MM.1S (cell line): Measurements from ENCODE around the gene CXCL11.

Experiments
- EZH2 ChIP-seq: fragments of 300-600 bp; sonication (generic); optimal IDR thresholded peaks from 2 replicates; pipeline ENCODE3; 2017; ENCODE audit warnings: low read depth, mild to moderate bottlenecking, antibody characterized with exemption, low read length, mixed read lengths
- TF ChIP-seq, protein P1 (sequence below): fragments of 300-600 bp; sonication (generic); IDR thresholded peaks from 2 replicates; pipeline ENCODE4 v1.5.1; 2016; ENCODE audit warnings: antibody characterized with exemption, low read length, mixed read lengths

DNA sequence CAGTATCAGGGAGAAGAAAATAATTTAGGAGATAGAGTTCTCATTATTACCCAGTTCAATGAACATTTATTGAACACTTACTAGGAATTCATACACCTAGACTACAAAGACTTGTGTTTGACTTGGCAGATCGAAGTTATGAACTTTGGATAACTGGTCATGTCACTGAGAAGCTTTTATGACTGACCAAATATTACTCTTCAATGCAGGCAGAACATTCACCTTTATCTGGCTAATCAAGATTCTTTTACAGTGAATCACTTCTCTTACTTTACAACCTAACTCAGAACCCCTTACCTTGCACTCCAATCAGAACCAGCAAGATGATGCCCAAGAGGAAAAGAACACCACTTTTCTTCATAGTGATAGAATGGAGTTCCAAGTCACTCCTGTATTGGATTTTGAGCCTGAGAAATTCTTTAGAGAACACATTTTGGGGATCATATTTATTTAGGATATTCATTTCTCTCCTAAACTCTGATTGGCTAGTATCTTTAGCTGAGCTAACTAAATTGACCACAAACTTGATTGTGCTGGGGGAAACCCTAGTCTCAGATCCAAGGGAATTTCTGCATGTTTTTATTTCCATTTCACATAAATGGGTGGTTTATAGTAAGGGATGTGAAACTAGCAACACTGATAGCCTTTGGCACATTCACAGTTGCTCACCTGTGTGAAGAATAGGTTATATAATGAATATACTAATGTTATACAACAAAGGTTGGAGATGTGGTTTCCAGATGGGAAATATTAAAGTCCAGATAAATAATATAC lies 28.6 kb downstream of the CXCL11 start, which contains the start of gene CXCL9:
- TF ChIP-seq, protein P1, sequence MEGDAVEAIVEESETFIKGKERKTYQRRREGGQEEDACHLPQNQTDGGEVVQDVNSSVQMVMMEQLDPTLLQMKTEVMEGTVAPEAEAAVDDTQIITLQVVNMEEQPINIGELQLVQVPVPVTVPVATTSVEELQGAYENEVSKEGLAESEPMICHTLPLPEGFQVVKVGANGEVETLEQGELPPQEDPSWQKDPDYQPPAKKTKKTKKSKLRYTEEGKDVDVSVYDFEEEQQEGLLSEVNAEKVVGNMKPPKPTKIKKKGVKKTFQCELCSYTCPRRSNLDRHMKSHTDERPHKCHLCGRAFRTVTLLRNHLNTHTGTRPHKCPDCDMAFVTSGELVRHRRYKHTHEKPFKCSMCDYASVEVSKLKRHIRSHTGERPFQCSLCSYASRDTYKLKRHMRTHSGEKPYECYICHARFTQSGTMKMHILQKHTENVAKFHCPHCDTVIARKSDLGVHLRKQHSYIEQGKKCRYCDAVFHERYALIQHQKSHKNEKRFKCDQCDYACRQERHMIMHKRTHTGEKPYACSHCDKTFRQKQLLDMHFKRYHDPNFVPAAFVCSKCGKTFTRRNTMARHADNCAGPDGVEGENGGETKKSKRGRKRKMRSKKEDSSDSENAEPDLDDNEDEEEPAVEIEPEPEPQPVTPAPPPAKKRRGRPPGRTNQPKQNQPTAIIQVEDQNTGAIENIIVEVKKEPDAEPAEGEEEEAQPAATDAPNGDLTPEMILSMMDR, result no peak
- TF ChIP-seq EZH2, result no peak
